Urinary bladder (tissue), 4 donors: Measurements from ENCODE around the gene NRXN2. TPM values are rescaled to one million over a fixed set of nuclear protein-coding genes. Genes with fewer than 3 reads are reported as not detected.

Experiments used
- DNase-seq: peaks from one replicate; pipeline ENCODE4 v3.0.0-alpha.2; 2015; ENCODE audit errors: extremely low spot score
- H3K27ac ChIP-seq: one replicate; pipeline ENCODE4 v1.5.1; 2013; ENCODE audit warnings: low read depth, mild to moderate bottlenecking, moderate library complexity
- H3K36me3 ChIP-seq: one replicate; pipeline ENCODE4 v1.6.1; 2013; ENCODE audit warnings: mild to moderate bottlenecking, moderate library complexity; ENCODE audit not compliant: insufficient read depth
- H3K4me1 ChIP-seq: one replicate; pipeline ENCODE4 v1.6.1; 2013; ENCODE audit warnings: mild to moderate bottlenecking, moderate library complexity; ENCODE audit not compliant: insufficient read depth
- H3K4me3 ChIP-seq: one replicate; pipeline ENCODE4 v1.5.1; 2013; ENCODE audit warnings: low read depth, low read length
- WGBS: extraction: QIAGEN DNeasy Blood & Tissue Kit; methylation state at CpG from one replicate; pipeline ENCODE4 v1.1.7; 2013; 5-methylcytosine and 5-hydroxymethylcytosine counted together
- polyA plus RNA-seq: library from polyadenylated mRNA; stranded (reverse); fragments of 200-250 nt; gene quantifications from one replicate; pipeline ENCODE4 v1.2.3, GENCODE V29; 2013
- total RNA-seq: library from RNA; depleted of rRNA; stranded (reverse); fragments of >200 nt; gene quantifications from one replicate; pipeline ENCODE4 v1.2.3, GENCODE V29; 2014
- donor health status: healthy with polysubstance abuse.
- donor health status: healthy.

The NRXN2 gene
- total and polyA plus RNA-seq, 2 donors = 11.5 to 30.5 TPM

- DNase-seq = no peak
- no peak overlapping the region for H3K27ac ChIP-seq
- H3K4me1 ChIP-seq = no peaks in the 10 kb centered on the region
- WGBS = 95% methylated on average over 19 of the region's 19 CpGs
- H3K4me3 ChIP-seq = no peak overlapping the region
- no peaks in the 10 kb centered on the region for H3K36me3 ChIP-seq
Observed at GRCh38 chr11:64622681-64623080, 100.3 kb downstream of the NRXN2 start.

GRCh38 chr11:64621283-64622019, 101.5 kb downstream of the NRXN2 start:
- whole genome bisulfite sequencing = 81% methylated on average over 5 of the region's 5 CpGs
- H3K27ac ChIP-seq = no peak overlapping the region

DNA sequence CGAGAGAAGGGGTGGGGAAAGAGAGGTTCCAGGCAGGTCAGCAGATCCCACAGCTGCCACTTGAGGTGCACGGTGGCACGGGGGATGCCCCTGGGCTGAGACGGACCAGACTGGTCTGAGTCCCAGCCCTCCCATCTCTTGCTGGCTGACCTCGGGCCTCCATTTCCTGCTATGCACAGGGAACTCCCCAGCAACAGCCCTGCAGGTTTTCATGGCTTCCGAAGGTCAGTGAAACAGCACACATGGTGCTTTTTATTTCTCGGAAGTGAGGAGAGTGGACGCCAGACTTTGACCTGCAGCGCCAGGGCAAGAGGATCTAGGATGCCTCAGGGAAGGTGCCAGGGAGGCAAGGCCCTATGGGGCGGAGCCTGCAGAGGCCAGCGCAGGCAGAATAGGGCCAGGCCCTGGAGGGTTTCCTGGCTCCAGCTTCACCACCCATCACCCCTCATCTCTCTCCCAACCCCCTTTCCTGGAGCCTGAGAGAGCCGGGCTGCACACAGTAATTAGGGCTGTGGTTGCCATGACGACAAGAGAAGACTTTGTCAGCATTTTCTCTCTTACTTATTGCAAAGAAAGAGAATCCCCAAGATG, 102.5 kb downstream of the NRXN2 start:
- DNase-seq = peak; percentile 76
- WGBS = 36% methylated on average over 13 of the region's 13 CpGs
- Histone ChIP-seq H3K4me1 (no peaks in the 10 kb centered on the region), H3K36me3 (no peaks in the 10 kb centered on the region), H3K4me3 (no peak overlapping the region), H3K27ac (no peak overlapping the region)

More at GRCh38 chr11:64621283-64622019, 101.5 kb downstream of the NRXN2 start:
- DNase-seq = no peak
- H3K36me3 ChIP-seq = no peaks in the 10 kb centered on the region
- H3K4me3 ChIP-seq = no peak overlapping the region
- no peaks in the 10 kb centered on the region for H3K4me1 ChIP-seq

- no peak overlapping the region for H3K4me3 ChIP-seq
- WGBS = 32% methylated on average over 5 of the region's 5 CpGs
- H3K4me1 ChIP-seq = no peaks in the 10 kb centered on the region
- H3K27ac ChIP-seq = no peak overlapping the region
- peak; percentile 73 for DNase-seq
- no peaks in the 10 kb centered on the region for H3K36me3 ChIP-seq
Observed at GRCh38 chr11:64619811-64620380, 103.1 kb downstream of the NRXN2 start.

GRCh38 chr11:64619196-64619595, 103.8 kb downstream of the NRXN2 start:
- WGBS = 83% methylated on average over 4 of the region's 4 CpGs
- Histone ChIP-seq H3K4me3 (no peak overlapping the region), H3K36me3 (no peaks in the 10 kb centered on the region), H3K4me1 (no peaks in the 10 kb centered on the region), H3K27ac (no peak overlapping the region)
- no peak for DNase-seq

DNA sequence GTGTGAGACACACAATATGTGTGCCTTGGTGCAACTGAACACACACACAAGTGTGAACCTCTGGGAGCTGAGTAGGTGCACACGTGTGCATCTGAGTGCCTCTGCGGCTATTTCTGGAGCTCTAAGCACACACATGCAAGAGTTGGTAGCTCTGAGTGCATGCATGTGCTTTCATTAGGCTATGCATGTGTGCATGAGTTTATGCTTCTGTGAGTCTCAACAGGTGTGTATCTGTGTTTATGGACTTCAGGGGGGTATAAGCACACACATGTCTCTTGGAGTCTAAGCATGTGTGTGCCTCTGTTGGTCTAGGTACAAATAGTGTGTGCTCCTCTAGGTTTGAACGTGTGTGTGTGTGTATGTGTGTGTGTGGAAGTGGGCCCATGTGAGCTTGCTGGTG, 106.2 kb downstream of the NRXN2 start:
- Histone ChIP-seq H3K27ac (no peak overlapping the region), H3K36me3 (no peaks in the 10 kb centered on the region), H3K4me3 (no peak overlapping the region), H3K4me1 (no peaks in the 10 kb centered on the region)
- WGBS = 79% methylated on average over 3 of the region's 3 CpGs
- DNase-seq = no peak

GRCh38 chr11:64614917-64615316, 108.1 kb downstream of the NRXN2 start:
- Histone ChIP-seq H3K4me3 (no peak overlapping the region), H3K27ac (no peak overlapping the region), H3K36me3 (no peaks in the 10 kb centered on the region), H3K4me1 (no peaks in the 10 kb centered on the region)
- WGBS = 63% methylated on average over 5 of the region's 5 CpGs
- no peak for DNase-seq

GRCh38 chr11:64613648-64614047, 109.3 kb downstream of the NRXN2 start:
- Histone ChIP-seq H3K36me3 (no peaks in the 10 kb centered on the region), H3K4me3 (no peak overlapping the region), H3K4me1 (no peaks in the 10 kb centered on the region), H3K27ac (no peak overlapping the region)
- no peak for DNase-seq
- WGBS = 92% methylated on average over 6 of the region's 6 CpGs

- Histone ChIP-seq H3K36me3 (no peaks in the 10 kb centered on the region), H3K4me1 (no peaks in the 10 kb centered on the region), H3K27ac (no peak overlapping the region), H3K4me3 (no peak overlapping the region)
- WGBS = 78% methylated on average over 11 of the region's 11 CpGs
- no peak for DNase-seq
Observed at GRCh38 chr11:64611869-64612646, 110.9 kb downstream of the NRXN2 start.

- 93% methylated on average over 2 of the region's 2 CpGs for WGBS
- no peaks in the 10 kb centered on the region for H3K36me3 ChIP-seq
- no peak for DNase-seq
- H3K27ac ChIP-seq = no peak overlapping the region
- no peak overlapping the region for H3K4me3 ChIP-seq
- no peaks in the 10 kb centered on the region for H3K4me1 ChIP-seq
Observed at GRCh38 chr11:64611176-64611575, 111.8 kb downstream of the NRXN2 start.

DNA sequence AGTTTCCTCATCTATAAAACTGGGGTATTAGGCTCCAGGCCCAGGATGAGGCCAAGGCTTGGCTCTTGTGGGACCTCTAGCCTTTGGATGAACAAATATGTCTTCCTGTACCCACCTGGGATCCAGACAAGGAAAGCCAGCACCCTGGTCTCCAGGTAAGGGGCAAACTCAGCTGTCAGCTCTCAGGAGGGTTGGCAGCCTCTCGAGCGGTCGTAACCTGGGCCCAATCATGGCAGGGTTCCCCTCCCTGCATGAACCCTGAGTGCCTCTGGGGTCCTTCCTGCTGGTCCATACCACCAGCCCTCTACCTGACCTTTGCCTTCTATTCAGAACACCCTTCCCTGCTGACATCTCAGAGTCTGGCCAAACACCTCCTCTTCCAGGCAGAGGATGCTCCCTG, 112.4 kb downstream of the NRXN2 start:
- DNase-seq = no peak
- WGBS = 100% methylated on average over 3 of the region's 3 CpGs
- H3K27ac ChIP-seq = no peak overlapping the region
- H3K4me1 ChIP-seq = no peaks in the 10 kb centered on the region
- H3K4me3 ChIP-seq = no peak overlapping the region
- H3K36me3 ChIP-seq = no peaks in the 10 kb centered on the region

GRCh38 chr11:64609436-64610047, 113.5 kb downstream of the NRXN2 start:
- no peak overlapping the region for H3K27ac ChIP-seq
- no peaks in the 10 kb centered on the region for H3K36me3 ChIP-seq
- H3K4me1 ChIP-seq = no peaks in the 10 kb centered on the region
- WGBS = 88% methylated on average over 5 of the region's 5 CpGs
- no peak overlapping the region for H3K4me3 ChIP-seq
- no peak for DNase-seq

DNA sequence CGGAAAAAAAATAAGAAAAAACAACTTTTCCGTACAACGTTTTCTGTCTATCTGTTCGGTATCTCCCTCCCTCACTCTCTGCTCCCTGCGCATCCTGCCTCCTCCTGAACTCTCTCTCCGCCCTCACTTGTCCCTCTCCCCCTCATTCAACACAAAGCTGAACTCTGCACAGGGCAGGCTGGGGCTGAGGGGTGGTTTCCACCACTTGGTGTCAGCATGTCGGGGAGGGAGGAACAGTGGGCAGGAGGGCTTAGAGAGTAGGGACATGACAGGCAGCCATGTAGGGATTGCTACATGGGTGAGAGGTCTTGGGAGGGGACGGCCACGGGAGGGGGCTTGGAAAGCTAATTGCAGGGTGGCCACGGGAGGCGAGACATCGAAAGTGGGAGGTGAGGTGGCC, 114.4 kb downstream of the NRXN2 start:
- no peaks in the 10 kb centered on the region for H3K36me3 ChIP-seq
- no peaks in the 10 kb centered on the region for H3K4me1 ChIP-seq
- no peak overlapping the region for H3K27ac ChIP-seq
- no peak overlapping the region for H3K4me3 ChIP-seq
- peak; percentile 8 for DNase-seq
- 67% methylated on average over 12 of the region's 12 CpGs for WGBS
